ENCODE measurements around the gene MAP4K4. TPM values are rescaled to one million over a fixed set of nuclear protein-coding genes. Genes with fewer than 3 reads are reported as not detected.

Gene MAP4K4
- total RNA-seq, 2 experiments from 2014 or later = 67.2 to 181 TPM

DNA sequence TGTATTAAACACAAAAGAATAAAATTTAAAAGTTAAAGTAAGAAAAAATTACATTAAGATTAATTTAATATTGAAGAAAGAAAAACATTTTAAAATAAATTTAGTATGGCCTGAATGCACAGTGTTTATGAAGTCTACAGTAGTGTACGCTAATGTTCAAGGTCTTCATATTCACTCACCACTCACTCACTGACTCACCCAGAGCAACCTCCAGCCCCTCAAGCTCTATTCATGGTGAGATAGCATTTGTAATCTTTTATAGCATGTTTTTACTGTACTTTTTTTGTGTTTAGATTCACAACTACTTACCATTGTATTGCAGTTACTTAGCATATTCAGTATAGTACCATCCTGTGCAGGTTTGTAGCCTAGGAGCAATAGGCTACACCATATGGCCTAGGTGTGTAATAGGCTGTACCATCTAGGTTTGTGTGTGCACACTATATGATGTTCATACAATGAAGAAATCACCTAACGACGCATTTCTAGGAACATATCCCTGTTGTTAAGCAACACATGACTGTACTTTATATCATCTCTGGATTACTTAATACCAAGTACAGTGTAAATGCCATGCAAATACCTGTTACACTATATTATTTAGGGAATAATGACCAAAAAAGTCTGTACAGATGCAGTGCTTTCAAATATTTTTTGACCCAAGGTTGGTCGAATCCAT lies 150.3 kb downstream of the MAP4K4 start:
- no peak overlapping the region for H3K27ac ChIP-seq (ENCODE audit: low read depth, low read length, poor library complexity, severe bottlenecking)
- H3K36me3 ChIP-seq (ENCODE audit: insufficient read depth, low read length) = peaks cover 86% of the 10 kb centered on the region
- no peaks in the 10 kb centered on the region for H3K9me2 ChIP-seq (ENCODE audit: insufficient read depth, low read length)
- no peaks in the 10 kb centered on the region for H3K79me2 ChIP-seq (ENCODE audit: insufficient read depth, low read depth, low read length)
- H3K4me1 ChIP-seq (ENCODE audit: insufficient read depth, low read length, poor library complexity, severe bottlenecking) = no peaks in the 10 kb centered on the region
- ChIA-PET CTCF (ENCODE audit: unreplicated experiment) (no interaction called here), POLR2A (interaction anchor here (0.7 to 1.6 kb wide), 2 partner anchors 15 to 18 kb away, joined by 3 to 4 read pairs; no protein-coding TSS in a partner anchor)
- H2AFZ ChIP-seq (ENCODE audit: low read length) = no peak overlapping the region
- TF ChIP-seq, protein P1, sequence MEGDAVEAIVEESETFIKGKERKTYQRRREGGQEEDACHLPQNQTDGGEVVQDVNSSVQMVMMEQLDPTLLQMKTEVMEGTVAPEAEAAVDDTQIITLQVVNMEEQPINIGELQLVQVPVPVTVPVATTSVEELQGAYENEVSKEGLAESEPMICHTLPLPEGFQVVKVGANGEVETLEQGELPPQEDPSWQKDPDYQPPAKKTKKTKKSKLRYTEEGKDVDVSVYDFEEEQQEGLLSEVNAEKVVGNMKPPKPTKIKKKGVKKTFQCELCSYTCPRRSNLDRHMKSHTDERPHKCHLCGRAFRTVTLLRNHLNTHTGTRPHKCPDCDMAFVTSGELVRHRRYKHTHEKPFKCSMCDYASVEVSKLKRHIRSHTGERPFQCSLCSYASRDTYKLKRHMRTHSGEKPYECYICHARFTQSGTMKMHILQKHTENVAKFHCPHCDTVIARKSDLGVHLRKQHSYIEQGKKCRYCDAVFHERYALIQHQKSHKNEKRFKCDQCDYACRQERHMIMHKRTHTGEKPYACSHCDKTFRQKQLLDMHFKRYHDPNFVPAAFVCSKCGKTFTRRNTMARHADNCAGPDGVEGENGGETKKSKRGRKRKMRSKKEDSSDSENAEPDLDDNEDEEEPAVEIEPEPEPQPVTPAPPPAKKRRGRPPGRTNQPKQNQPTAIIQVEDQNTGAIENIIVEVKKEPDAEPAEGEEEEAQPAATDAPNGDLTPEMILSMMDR (conservative IDR thresholded peaks at IDR 0.05; ENCODE audit: low read length) = no peak
- no peak for TF ChIP-seq EZH2phosphoT487 (IDR thresholded peaks at IDR 0.05; ENCODE audit: borderline replicate concordance, low read depth, low read length)
- H3K4me2 ChIP-seq (ENCODE audit: low read length) = no peak overlapping the region
- no peaks in the 10 kb centered on the region for H4K20me1 ChIP-seq (ENCODE audit: insufficient read depth, low read length)
- intact Hi-C loops (cut with micrococcal nuclease; ENCODE audit: unreplicated experiment) = no loop called here
- H3K4me3 ChIP-seq (ENCODE audit: low read depth, low read length, poor library complexity, severe bottlenecking) = no peak overlapping the region
- BruUV-seq (replicated peaks) = no TSS peak
- H3K9me3 ChIP-seq (ENCODE audit: low read length) = no peaks in the 10 kb centered on the region
- DNase-seq (ENCODE audit: low spot score) = no peak

DNA sequence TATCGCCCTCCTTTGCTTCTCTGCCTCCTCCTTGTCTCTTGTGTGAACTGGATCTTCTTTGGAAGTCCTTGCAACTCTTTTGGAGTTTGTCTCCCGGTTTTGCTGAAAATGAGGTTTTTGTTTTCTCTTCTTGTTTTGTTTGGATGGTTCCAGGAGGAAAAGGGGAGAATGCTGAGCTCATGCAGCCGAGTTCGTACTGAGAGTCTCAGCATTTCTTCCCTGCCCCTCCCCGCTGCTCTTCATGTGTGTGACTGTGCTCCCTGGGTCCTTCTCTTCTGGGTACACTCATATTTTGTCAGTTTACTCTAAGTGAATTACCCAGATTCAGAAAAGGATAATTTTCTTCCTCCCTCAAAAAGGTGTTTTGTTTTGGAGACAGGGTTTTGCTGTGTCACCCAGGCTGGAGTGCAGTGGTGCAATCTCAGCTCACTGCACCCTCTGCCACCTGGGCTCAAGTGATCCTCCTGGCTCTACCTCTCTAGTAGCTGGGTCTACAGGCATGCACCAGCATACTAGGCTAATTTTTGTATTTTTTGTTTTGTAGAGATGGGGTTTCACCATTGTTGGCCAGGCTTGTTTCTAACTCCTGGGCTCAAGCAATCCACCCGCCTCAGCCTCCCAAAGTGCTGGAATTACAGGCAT lies 151.4 kb downstream of the MAP4K4 start:
- no peaks in the 10 kb centered on the region for H3K9me3 ChIP-seq (ENCODE audit: low read length)
- H4K20me1 ChIP-seq (ENCODE audit: insufficient read depth, low read length) = no peaks in the 10 kb centered on the region
- H3K79me2 ChIP-seq (ENCODE audit: insufficient read depth, low read depth, low read length) = no peaks in the 10 kb centered on the region
- peaks cover 84% of the 10 kb centered on the region for H3K36me3 ChIP-seq (ENCODE audit: insufficient read depth, low read length)
- no peak for DNase-seq (ENCODE audit: low spot score)
- ChIA-PET CTCF (ENCODE audit: unreplicated experiment) (no interaction called here), POLR2A (interaction anchor here (0.7 kb wide), 1 partner anchor 103 kb away, joined by 3 read pairs; no protein-coding TSS in a partner anchor)
- BruUV-seq (replicated peaks) = no TSS peak
- no peak overlapping the region for H3K4me3 ChIP-seq (ENCODE audit: low read depth, low read length, poor library complexity, severe bottlenecking)
- intact Hi-C loops (cut with micrococcal nuclease; ENCODE audit: unreplicated experiment) = no loop called here
- H3K9me2 ChIP-seq (ENCODE audit: insufficient read depth, low read length) = no peaks in the 10 kb centered on the region
- no peak overlapping the region for H3K4me2 ChIP-seq (ENCODE audit: low read length)
- H3K4me1 ChIP-seq (ENCODE audit: insufficient read depth, low read length, poor library complexity, severe bottlenecking) = no peaks in the 10 kb centered on the region
- TF ChIP-seq EZH2phosphoT487 (IDR thresholded peaks at IDR 0.05; ENCODE audit: borderline replicate concordance, low read depth, low read length) = no peak
- TF ChIP-seq, protein P1 (conservative IDR thresholded peaks at IDR 0.05; ENCODE audit: low read length) = no peak
- H3K27ac ChIP-seq (ENCODE audit: low read depth, low read length, poor library complexity, severe bottlenecking) = no peak overlapping the region
- H2AFZ ChIP-seq (ENCODE audit: low read length) = no peak overlapping the region

DNA sequence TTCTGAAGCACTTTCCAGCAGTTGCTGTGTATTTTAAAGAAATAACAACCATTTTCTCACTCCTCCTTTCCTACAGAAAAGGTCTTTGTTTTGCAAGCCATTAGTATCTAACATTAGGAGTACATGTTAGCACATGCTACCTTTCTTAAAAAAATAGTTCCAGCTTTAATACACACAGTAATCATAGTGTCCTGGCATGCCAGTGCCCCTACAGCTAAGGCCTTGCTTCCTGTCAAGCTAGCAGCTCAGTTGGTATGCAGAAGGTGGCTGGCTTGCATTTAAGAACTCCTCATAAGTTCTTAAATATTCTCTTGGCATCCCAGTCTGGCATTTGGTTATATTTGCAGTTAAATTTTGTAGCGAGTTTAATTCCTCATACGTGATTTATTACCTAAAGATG lies 152.9 kb downstream of the MAP4K4 start:
- no peak for DNase-seq (ENCODE audit: low spot score)
- CTCF ChIA-PET (ENCODE audit: unreplicated experiment) = no interaction called here
- no peak overlapping the region for H3K27ac ChIP-seq (ENCODE audit: low read depth, low read length, poor library complexity, severe bottlenecking)
- no peak overlapping the region for H2AFZ ChIP-seq (ENCODE audit: low read length)
- no peaks in the 10 kb centered on the region for H3K4me1 ChIP-seq (ENCODE audit: insufficient read depth, low read length, poor library complexity, severe bottlenecking)
- POLR2A ChIA-PET = interaction anchor here (0.6 to 1.6 kb wide), 4 partner anchors 11 to 456 kb away, joined by 3 to 5 read pairs (median 4); no protein-coding TSS in a partner anchor
- H3K9me2 ChIP-seq (ENCODE audit: insufficient read depth, low read length) = no peaks in the 10 kb centered on the region
- BruUV-seq (replicated peaks) = no TSS peak
- TF ChIP-seq, protein P1 (conservative IDR thresholded peaks at IDR 0.05; ENCODE audit: low read length) = no peak
- TF ChIP-seq EZH2phosphoT487 (IDR thresholded peaks at IDR 0.05; ENCODE audit: borderline replicate concordance, low read depth, low read length) = no peak
- H4K20me1 ChIP-seq (ENCODE audit: insufficient read depth, low read length) = no peaks in the 10 kb centered on the region
- intact Hi-C loops (cut with micrococcal nuclease; ENCODE audit: unreplicated experiment) = no loop called here
- H3K9me3 ChIP-seq (ENCODE audit: low read length) = no peaks in the 10 kb centered on the region
- H3K4me2 ChIP-seq (ENCODE audit: low read length) = no peak overlapping the region
- no peaks in the 10 kb centered on the region for H3K79me2 ChIP-seq (ENCODE audit: insufficient read depth, low read depth, low read length)
- H3K36me3 ChIP-seq (ENCODE audit: insufficient read depth, low read length) = peaks cover 81% of the 10 kb centered on the region
- H3K4me3 ChIP-seq (ENCODE audit: low read depth, low read length, poor library complexity, severe bottlenecking) = no peak overlapping the region
